GM18907 (cell line): ENCODE results near the gene JOSD1.

Source experiments
- ATAC-seq: cut with Tn5 transposase; IDR thresholded peaks from one replicate; pipeline ENCODE4 v1.9.1; 2021; ENCODE audit warnings: mild to moderate bottlenecking, moderate library complexity; ENCODE audit not compliant: unreplicated experiment

Gene JOSD1

GRCh38 chr22:38733724-38734381 lies 33.1 kb upstream of the JOSD1 start:
- no peak for ATAC-seq

- no peak for ATAC-seq
Observed at GRCh38 chr22:38733329-38733723, 32.6 kb upstream of the JOSD1 start.

GRCh38 chr22:38732251-38732815 lies 31.6 kb upstream of the JOSD1 start:
- no peak for ATAC-seq

GRCh38 chr22:38731703-38732161 lies 31.0 kb upstream of the JOSD1 start:
- no peak for ATAC-seq

DNA sequence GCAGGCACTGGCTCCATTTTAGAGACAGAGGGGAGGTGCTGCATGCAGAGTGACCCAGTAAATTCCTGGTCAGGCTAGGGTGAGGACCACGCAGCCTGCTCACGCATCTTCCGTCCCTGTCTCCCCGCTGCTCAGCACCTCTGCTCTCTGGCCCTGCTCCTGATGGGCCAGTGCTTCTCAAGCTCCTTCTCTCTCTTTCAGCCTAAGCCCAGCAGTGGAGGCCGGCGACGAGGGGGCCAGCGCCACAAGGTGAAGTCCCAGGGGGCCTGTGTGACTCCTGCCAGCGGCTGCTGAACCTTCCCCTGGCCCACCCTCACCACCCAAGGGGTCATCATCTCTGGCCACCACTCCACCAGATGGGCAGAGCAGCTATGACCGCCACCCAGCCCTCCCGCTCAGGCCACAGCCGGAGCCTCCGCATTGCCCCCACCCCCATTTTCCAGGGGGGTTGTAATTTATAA lies 29.7 kb upstream of the JOSD1 start:
- no peak for ATAC-seq

DNA sequence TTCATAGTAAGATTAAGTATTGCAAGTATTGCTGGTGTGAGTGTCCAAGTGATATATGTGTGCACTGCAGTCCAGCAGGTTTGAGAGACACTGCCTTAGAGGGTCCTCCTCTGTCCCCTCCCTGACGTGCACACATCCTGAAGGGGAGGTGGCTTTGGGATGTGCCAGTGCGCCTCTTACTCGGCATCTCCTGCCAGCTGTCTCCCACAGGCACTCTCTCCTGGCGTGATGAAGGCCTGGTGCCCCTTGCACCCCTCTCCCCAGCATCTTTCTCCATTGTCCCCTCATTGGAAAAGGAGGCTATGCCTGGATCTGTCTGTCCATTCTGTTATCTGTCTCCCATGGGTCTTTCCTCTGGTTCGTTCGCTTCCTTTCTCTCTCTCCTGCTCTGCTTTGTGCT lies 29.2 kb upstream of the JOSD1 start:
- no peak for ATAC-seq

GRCh38 chr22:38728871-38729796 lies 28.4 kb upstream of the JOSD1 start:
- ATAC-seq, result no peak

GRCh38 chr22:38727530-38728451 lies 27.0 kb upstream of the JOSD1 start:
- ATAC-seq, result no peak

GRCh38 chr22:38727123-38727522 lies 26.4 kb upstream of the JOSD1 start:
- ATAC-seq, result no peak

DNA sequence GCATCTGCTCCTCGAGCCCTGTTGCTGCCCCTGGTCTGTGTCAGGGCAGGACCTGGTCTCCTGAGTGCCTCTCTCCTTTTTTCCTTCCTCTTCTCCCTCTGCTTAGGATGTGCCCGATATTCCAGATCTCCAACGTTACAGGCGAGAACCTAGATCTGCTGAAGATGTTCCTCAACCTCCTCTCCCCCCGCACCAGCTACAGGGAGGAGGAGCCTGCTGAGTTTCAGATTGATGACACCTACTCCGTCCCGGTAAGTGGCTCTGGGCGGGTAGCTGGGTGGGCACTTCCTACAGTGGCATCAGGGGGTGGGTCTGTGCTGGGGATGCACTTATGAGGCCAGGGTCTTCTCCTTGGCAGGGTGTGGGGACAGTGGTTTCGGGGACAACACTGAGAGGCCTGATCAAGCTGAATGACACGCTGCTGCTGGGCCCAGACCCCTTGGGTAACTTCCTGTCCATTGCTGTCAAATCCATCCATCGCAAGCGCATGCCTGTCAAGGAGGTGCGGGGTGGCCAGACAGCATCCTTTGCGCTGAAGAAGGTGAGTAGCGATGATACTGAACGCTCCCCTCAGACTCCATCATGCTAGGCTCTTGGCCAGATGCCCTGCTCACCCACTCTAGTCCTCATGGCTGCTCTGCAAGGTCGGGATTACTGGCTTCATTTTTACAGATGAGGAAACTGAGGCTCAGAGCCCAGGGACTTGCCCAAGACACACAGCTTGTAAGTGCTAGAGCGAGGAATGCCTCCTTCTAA lies 25.3 kb upstream of the JOSD1 start:
- ATAC-seq, result no peak

GRCh38 chr22:38724926-38725571 lies 24.3 kb upstream of the JOSD1 start:
- no peak for ATAC-seq

DNA sequence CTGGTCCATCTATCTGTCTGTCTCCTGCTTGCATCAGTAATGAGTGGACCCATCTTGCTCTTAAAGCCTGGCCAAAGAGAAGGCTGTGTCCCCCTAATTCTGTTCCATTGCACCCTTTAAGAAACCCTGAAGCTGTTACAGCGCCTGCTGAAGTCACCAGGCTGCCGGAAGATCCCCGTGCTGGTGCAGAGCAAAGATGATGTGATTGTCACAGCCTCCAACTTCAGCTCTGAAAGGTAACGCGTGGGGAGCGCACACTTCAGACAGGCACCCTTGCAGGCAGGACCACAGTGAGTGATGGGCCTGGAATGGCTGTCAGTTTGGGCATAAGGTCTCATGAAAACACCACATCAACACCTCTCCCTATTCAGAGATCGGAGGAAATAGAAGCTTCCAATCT lies 23.4 kb upstream of the JOSD1 start:
- ATAC-seq, result no peak

GRCh38 chr22:38721551-38721950 lies 20.8 kb upstream of the JOSD1 start:
- no peak for ATAC-seq

DNA sequence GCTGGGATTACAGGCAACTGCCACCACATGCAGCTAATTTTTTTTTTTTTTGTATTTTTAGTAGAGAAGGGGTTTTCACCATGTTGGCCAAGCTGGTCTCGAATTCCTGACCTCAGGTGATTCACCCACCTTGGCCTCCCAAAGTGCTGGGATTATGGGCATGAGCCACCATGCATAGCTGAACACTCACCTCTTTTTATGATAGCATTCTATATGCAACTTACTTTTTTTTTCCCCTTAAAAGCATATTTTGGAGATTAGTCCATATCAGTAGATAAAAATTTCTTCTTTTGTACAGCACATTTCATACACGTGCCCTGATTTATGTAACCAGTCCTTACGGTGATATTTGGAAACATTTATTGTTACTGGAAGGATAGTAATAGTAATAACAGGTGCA lies 19.6 kb upstream of the JOSD1 start:
- no peak for ATAC-seq

- no peak for ATAC-seq
Observed at GRCh38 chr22:38719196-38719595, 18.5 kb upstream of the JOSD1 start.

DNA sequence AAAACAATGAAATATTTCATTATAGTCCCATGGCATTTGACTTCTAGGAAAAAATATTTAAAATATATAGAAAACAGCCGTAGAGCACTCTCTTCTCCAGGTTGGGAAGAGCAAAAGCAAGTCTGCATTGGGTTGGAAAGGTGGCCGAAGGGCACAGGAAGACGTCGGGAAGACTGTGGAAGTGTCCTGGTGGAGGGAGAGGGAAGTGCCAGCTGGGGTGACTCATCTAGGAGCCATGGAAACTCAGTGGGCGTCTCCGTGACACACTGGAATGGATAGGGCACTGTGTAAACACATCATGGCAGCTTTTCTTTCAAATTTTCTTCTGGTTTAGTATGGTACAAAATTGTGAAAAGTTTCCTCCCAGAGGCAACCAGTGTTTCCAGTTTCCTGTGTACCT lies 17.7 kb upstream of the JOSD1 start:
- no peak for ATAC-seq

GRCh38 chr22:38717244-38717643 lies 16.5 kb upstream of the JOSD1 start:
- ATAC-seq, result no peak

- ATAC-seq, result no peak
Observed at GRCh38 chr22:38716826-38717225, 16.1 kb upstream of the JOSD1 start.

DNA sequence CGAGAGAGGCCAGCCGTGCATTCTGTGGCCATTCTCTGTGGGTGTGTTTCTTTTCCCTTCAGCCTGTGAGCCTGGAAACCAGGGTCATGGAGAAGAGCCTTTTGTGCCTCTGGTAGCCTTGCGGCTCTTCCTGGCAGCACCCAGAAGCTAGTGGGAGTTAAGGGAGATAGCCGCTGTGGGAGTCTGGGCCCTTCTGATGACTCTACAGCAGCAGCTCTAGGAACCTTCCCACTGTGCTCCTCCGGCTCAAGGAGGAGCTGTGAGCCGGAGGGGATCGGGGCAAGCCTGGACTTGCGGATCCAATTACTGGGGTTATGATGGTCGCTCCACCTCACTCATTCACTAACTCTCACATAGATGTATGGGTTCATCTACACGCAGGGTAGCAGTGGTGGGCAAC lies 15.5 kb upstream of the JOSD1 start:
- no peak for ATAC-seq
